Purkinje cell (primary cell): ENCODE data around the gene KRTAP22-1. TPM values are rescaled to one million over a fixed set of nuclear protein-coding genes. Genes with fewer than 3 reads are reported as not detected.

Experiments
- polyA plus RNA-seq: library from polyadenylated mRNA; unstranded; fragments of >200 nt; fragmentation: Nextera tagmentation; gene quantifications from 2 replicates; pipeline ENCODE4 v1.2.1, GENCODE V29; 2014

The KRTAP22-1 gene
- not detected in 2 replicates for polyA plus RNA-seq

GRCh38 chr21:30600787-30601186 lies at the start of gene KRTAP22-1:
Gene KRTAP22-1, plus strand, starts transcription at chr21:30601087.

GRCh38 chr21:30561264-30561895 lies 39.5 kb upstream of the KRTAP22-1 start, which contains the start of gene KRTAP19-7:
Gene KRTAP19-7, minus strand, starts transcription at chr21:30561314. Its CDS starts 25 bp downstream, at chr21:30561289.

GRCh38 chr21:30590297-30590696 lies 10.6 kb upstream of the KRTAP22-1 start, which contains the start of gene KRTAP22-2:
Gene KRTAP22-2, minus strand, starts transcription at chr21:30590397.

GRCh38 chr21:30592140-30592539 lies 8.7 kb upstream of the KRTAP22-1 start, which contains the start of gene KRTAP6-3:
Gene KRTAP6-3, plus strand, starts transcription at chr21:30592440. Its CDS starts 6 bp downstream, at chr21:30592446.

GRCh38 chr21:30598802-30599201 lies 2.1 kb upstream of the KRTAP22-1 start, which contains the start of gene KRTAP6-2:
Gene KRTAP6-2, minus strand, starts transcription at chr21:30598902. Its CDS starts 28 bp downstream, at chr21:30598874.

GRCh38 chr21:30613836-30614235 lies 12.9 kb downstream of the KRTAP22-1 start, which contains the start of gene KRTAP6-1:
Gene KRTAP6-1, minus strand, starts transcription at chr21:30613930. Its CDS starts 26 bp downstream, at chr21:30613904.

GRCh38 chr21:30616125-30616524 lies 15.2 kb downstream of the KRTAP22-1 start, which contains the start of gene KRTAP20-1:
Gene KRTAP20-1, plus strand, starts transcription at chr21:30616425. Its CDS starts 30 bp downstream, at chr21:30616455.

GRCh38 chr21:30620522-30620921 lies 19.6 kb downstream of the KRTAP22-1 start, which contains the start of gene KRTAP20-4:
Gene KRTAP20-4, plus strand, starts transcription at chr21:30620627.

GRCh38 chr21:30634906-30635305 lies 34.0 kb downstream of the KRTAP22-1 start, which contains the start of gene KRTAP20-2:
Gene KRTAP20-2, plus strand, starts transcription at chr21:30635206. Its CDS starts 58 bp downstream, at chr21:30635264.

GRCh38 chr21:30642564-30642963 lies 41.7 kb downstream of the KRTAP22-1 start, which contains the start of gene KRTAP20-3:
Gene KRTAP20-3, plus strand, starts transcription at chr21:30642864.

Other genes starting within 250 kb of the KRTAP22-1 start
- gene KRTAP13-2, start 228.8 kb upstream of the KRTAP22-1 start, polyA plus RNA-seq: not detected in 2 replicates
- not detected in 2 replicates for gene KRTAP13-1, start 205.1 kb upstream of the KRTAP22-1 start, polyA plus RNA-seq
- not detected in 2 replicates for gene KRTAP13-3, start 175.2 kb upstream of the KRTAP22-1 start, polyA plus RNA-seq
- not detected in 2 replicates for gene KRTAP13-4, start 170.9 kb upstream of the KRTAP22-1 start, polyA plus RNA-seq
- gene KRTAP15-1, start 160.8 kb upstream of the KRTAP22-1 start, polyA plus RNA-seq: not detected in 2 replicates
- gene KRTAP19-1, start 120.7 kb upstream of the KRTAP22-1 start, polyA plus RNA-seq: not detected in 2 replicates
- not detected in 2 replicates for gene KRTAP19-2, start 113.7 kb upstream of the KRTAP22-1 start, polyA plus RNA-seq
- gene KRTAP19-3, start 109.1 kb upstream of the KRTAP22-1 start, polyA plus RNA-seq: not detected in 2 replicates
- not detected in 2 replicates for gene KRTAP19-4, start 103.9 kb upstream of the KRTAP22-1 start, polyA plus RNA-seq
- not detected in 2 replicates for gene KRTAP19-5, start 98.9 kb upstream of the KRTAP22-1 start, polyA plus RNA-seq
- gene KRTAP19-6, start 59.2 kb upstream of the KRTAP22-1 start, polyA plus RNA-seq: not detected in 2 replicates
- not detected in 2 replicates for gene KRTAP19-7, start 39.8 kb upstream of the KRTAP22-1 start, polyA plus RNA-seq
- gene KRTAP22-2, start 10.7 kb upstream of the KRTAP22-1 start, polyA plus RNA-seq: not detected in 2 replicates
- gene KRTAP6-3, start 8.6 kb upstream of the KRTAP22-1 start, polyA plus RNA-seq: not detected in 2 replicates
- gene KRTAP6-2, start 2.2 kb upstream of the KRTAP22-1 start, polyA plus RNA-seq: not detected in 2 replicates
- not detected in 2 replicates for gene KRTAP6-1, start 12.8 kb downstream of the KRTAP22-1 start, polyA plus RNA-seq
- not detected in 2 replicates for gene KRTAP20-1, start 15.3 kb downstream of the KRTAP22-1 start, polyA plus RNA-seq
- not detected in 2 replicates for gene KRTAP20-4, start 19.5 kb downstream of the KRTAP22-1 start, polyA plus RNA-seq
- gene KRTAP20-2, start 34.1 kb downstream of the KRTAP22-1 start, polyA plus RNA-seq: not detected in 2 replicates
- gene KRTAP20-3, start 41.8 kb downstream of the KRTAP22-1 start, polyA plus RNA-seq: not detected in 2 replicates
- gene KRTAP21-3, start 117.7 kb downstream of the KRTAP22-1 start, polyA plus RNA-seq: not detected in 2 replicates
- not detected in 2 replicates for gene KRTAP21-2, start 146.2 kb downstream of the KRTAP22-1 start, polyA plus RNA-seq
- gene KRTAP21-1, start 154.3 kb downstream of the KRTAP22-1 start, polyA plus RNA-seq: not detected in 2 replicates
- not detected in 2 replicates for gene KRTAP8-1, start 212.2 kb downstream of the KRTAP22-1 start, polyA plus RNA-seq
- gene KRTAP7-1, start 228.7 kb downstream of the KRTAP22-1 start, polyA plus RNA-seq: not detected in 2 replicates